Body of pancreas (tissue), 4 donors: Measurements from ENCODE around the gene DACH1.

Source experiments
- POLR2A ChIP-seq, 3 donors: fragments of 450-650 bp; IDR thresholded peaks; one replicate each; pipeline ENCODE4 v1.6.1; 2016; ENCODE audit warnings: antibody characterized with exemption in 3 of 3, mild to moderate bottlenecking in 2 of 3
- TF ChIP-seq, protein P1 (sequence below), 7 experiments: fragments of 450-650 bp in 4 of 7; fragments of 200-600 bp in 3 of 7; sonication (generic) in 3 of 7; IDR thresholded peaks; one replicate each; pipeline ENCODE4 v1.5.1; 2016 to 2019; ENCODE audit warnings: antibody characterized with exemption in 7 of 7

DNA sequence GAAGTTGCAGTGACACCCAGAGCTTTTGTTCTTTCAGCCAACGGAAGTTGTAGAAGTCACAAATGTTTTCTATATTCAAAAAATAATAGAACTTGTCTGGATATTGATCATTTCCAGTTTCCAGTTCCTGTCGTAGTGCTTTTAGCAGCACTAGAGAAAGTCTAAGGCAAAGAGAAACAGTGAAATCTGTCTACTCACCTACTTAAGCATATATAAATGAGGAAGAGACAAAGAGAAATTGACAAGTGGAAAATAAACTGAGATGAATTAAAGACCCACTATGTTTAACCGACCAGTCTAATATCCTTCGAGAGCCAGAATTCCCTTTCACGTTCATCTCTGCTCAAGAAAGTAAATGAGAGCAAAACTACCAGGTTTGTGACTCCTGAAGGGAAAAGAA is 36.7 kb downstream of the DACH1 start:
- TF ChIP-seq, protein P1, sequence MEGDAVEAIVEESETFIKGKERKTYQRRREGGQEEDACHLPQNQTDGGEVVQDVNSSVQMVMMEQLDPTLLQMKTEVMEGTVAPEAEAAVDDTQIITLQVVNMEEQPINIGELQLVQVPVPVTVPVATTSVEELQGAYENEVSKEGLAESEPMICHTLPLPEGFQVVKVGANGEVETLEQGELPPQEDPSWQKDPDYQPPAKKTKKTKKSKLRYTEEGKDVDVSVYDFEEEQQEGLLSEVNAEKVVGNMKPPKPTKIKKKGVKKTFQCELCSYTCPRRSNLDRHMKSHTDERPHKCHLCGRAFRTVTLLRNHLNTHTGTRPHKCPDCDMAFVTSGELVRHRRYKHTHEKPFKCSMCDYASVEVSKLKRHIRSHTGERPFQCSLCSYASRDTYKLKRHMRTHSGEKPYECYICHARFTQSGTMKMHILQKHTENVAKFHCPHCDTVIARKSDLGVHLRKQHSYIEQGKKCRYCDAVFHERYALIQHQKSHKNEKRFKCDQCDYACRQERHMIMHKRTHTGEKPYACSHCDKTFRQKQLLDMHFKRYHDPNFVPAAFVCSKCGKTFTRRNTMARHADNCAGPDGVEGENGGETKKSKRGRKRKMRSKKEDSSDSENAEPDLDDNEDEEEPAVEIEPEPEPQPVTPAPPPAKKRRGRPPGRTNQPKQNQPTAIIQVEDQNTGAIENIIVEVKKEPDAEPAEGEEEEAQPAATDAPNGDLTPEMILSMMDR (IDR thresholded peaks at IDR 0.05): no peak
- no peak for TF ChIP-seq POLR2A (IDR thresholded peaks at IDR 0.05)
